Measurements from ENCODE around the gene TP53I13.

DNA sequence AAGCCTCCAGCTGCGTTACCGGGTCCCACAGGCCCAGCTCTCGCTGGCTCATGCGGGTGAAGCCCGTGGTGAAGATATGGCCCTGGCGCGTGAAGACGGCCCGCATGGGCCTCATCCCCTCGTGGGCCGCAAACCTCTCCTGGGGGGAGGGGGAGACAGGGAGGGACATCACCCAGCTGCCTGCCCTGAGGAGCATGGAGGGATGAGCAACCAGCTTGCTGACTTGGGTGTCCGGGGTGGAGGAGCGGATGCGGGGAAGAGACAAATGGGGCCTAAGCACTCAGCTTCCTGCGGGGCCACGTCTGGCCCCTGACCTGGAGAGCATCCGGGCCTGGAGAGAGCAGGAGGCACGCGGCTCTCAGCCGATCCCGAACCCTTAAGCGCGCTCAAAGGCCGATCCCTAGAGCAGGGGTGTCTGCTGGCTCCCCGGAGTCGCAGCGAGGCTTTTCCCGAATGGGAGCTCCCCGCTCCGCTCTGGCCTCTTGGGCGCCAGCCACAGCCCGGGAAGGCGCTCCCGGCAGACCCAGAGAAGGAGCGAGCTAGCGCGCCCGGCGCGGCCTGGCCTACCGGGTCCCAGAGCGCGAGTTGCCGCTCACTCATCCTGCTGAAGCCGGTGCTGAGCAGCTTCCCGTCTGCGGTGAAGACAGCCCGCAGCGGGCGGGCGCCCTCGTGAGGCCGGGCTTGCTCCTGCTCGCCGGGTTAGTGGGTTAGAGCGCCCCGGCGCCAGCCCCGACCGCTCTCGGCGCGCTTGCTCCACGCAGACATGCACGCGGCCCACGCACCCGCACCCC, 49.2 kb downstream of the TP53I13 start:
- no peak for TF ChIP-seq GATA3 (IDR thresholded peaks at IDR 0.05; ENCODE audit: low read depth, low read length)
- TF ChIP-seq GATA2 (IDR thresholded peaks at IDR 0.05; ENCODE audit: low read depth, low read length) = no peak
